Fibroblast of mammary gland (primary cell): ENCODE data around the gene LARP6.
A peak's percentile ranks its signal among the peaks of the same experiment; 100 is the strongest.
"Not testable (repeated sequence)": the region's sequence is repeated elsewhere in the genome, so short reads cannot be mapped to it uniquely, and the experiment has no call there.

Experiments used
- DNase-seq: peaks from one replicate; pipeline ENCODE4 v3.0.0-alpha.2; 2010; ENCODE audit warnings: low read depth
- H3K4me3 ChIP-seq: 2 replicates; pipeline ENCODE4 v1.5.1; 2011; ENCODE audit warnings: low read depth, mild to moderate bottlenecking, low read length, moderate library complexity; ENCODE audit not compliant: control insufficient read depth
- TF ChIP-seq, protein P1 (sequence below): conservative IDR thresholded peaks from 2 replicates; pipeline ENCODE4 v1.5.1; 2011; ENCODE audit warnings: low read depth, low read length, inconsistent platforms; ENCODE audit not compliant: control insufficient read depth, insufficient read depth

The LARP6 gene

DNA sequence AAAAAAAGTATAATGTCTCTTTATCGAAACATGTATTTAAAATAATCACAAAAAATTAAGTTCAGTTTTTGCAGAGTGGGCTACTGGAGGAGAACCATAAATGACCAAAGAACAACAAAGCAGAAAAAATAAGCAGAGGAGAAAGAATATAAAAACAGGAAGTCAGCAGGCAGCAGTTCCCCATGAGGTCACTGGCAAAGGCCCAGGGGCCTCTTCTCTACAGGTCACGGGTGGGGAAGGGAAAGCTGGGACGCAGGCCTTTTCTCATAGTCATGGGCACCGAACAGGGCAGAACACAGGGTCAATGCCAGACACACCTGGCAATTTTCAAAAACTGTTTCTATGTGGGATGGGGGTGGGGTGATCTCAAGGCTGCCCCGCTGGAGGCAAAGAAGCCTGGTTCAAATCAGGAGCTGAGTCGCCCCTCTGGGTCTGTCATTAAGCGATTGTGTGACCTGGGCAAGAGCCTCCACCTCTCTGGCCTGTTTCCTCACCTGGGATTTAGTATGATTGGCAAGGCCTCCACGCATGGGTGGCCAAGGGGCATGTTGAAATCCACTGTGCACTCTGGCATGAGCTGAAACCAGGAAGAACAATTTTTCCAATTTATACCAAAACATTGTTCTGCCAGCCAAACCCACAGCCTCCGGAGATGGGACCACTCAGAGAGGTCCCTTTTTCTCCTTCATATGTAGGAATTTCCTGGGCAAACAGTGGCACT is 46.8 kb downstream of the LARP6 start:
- DNase-seq = peak; percentile 45
- TF ChIP-seq, protein P1, sequence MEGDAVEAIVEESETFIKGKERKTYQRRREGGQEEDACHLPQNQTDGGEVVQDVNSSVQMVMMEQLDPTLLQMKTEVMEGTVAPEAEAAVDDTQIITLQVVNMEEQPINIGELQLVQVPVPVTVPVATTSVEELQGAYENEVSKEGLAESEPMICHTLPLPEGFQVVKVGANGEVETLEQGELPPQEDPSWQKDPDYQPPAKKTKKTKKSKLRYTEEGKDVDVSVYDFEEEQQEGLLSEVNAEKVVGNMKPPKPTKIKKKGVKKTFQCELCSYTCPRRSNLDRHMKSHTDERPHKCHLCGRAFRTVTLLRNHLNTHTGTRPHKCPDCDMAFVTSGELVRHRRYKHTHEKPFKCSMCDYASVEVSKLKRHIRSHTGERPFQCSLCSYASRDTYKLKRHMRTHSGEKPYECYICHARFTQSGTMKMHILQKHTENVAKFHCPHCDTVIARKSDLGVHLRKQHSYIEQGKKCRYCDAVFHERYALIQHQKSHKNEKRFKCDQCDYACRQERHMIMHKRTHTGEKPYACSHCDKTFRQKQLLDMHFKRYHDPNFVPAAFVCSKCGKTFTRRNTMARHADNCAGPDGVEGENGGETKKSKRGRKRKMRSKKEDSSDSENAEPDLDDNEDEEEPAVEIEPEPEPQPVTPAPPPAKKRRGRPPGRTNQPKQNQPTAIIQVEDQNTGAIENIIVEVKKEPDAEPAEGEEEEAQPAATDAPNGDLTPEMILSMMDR = no peak
- H3K4me3 ChIP-seq = no peak overlapping the region

DNA sequence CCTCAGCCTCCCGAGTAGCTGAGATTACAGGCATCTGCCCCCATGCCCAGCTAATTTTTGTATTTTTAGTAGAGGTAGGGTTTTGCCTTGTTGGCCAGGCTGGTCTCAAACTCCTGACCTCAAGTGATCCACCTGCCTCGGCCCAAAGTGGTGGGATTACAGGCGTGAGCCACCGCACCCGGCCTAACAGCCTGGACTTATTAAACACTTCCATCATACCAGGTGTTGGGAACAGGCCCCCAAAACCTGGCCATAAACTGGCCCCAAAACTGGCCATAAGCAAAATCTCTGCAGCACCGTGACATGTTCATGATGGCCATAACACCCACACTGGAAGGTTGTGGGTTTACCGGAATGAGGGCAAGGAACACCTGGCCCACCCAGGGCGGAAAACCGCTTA is 49.6 kb downstream of the LARP6 start:
- DNase-seq, H3K4me3 ChIP-seq: not testable (repeated sequence)

DNA sequence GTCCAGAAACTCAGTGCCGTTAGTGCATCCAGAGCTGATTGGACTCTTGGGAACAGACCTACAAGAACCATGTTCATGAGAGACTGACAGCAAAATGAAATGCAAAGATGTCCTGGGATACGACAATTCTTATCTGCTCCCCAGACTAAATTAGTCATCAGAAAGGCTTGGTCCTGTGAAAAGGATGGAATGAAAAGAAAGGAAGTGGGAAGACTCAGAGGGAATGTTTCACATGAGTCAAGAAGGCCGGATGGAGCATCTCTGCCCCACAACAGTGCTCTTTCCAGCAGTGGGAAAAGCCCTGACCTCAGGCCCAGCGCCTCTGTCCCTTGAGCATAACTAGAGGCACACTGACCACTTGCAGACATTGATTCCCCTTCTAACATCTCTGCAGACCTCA is 51.3 kb downstream of the LARP6 start:
- H3K4me3 ChIP-seq = no peak overlapping the region
- peak; percentile 87 for DNase-seq
- TF ChIP-seq, protein P1 = no peak

DNA sequence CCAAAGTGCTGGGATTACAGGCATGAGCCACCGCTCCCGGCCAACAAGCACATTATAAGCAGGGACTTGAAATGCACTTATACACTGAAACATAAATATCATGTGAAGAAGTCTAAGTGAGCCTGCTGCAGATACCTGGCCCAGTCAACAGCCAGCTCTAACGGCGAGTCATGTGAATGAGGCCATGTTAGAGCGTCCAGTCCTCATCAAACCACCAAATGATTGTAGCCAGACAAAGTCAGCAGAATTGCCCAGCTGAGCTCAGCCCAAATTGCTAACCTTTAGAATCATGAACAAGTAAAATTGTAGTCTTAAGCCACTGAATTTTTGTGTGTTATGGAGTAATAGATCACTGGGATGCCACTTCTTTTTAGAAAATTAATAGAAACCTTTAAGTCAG is 52.8 kb downstream of the LARP6 start:
- no peak overlapping the region for H3K4me3 ChIP-seq
- TF ChIP-seq, protein P1 = no peak
- no peak for DNase-seq

DNA sequence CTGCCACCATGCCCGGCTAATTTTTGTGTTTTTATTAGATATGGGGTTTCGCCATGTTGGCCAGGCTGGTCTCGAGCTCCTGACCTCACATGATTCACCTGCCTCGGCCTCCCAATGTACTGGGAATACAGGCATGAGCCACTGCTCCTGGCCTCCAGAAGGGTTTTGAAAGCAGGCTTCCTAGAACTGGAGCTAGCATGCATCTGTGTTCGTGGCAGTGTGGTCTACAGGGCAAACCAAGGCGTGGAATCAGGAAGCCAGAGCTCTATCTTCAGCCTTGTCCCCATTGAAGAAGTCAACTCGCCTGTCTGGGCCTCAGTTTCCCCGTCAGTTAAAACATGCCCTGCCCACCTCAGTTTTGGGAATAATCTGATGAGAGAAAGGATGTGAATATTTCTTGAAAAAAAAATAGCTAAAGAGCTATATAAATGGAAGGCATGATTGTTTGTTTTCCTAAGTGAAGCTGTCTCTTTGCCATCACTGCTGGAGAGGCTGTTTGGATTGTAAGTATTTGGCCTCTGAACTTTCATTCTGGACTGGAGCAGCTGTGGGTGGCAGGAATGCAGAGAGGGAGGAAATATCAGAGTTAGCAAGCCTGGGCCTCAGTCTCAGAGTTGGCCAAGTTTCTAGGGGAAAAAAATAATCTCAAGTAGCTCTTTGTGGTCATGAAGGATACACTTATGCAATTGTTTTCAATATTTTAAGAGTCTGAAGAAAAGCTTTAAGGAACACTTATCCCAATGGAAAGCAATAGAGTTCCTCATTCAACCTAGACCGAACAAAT is 54.1 kb downstream of the LARP6 start:
- DNase-seq = peak; percentile 97
- H3K4me3 ChIP-seq = no peak overlapping the region
- TF ChIP-seq, protein P1 = no peak

DNA sequence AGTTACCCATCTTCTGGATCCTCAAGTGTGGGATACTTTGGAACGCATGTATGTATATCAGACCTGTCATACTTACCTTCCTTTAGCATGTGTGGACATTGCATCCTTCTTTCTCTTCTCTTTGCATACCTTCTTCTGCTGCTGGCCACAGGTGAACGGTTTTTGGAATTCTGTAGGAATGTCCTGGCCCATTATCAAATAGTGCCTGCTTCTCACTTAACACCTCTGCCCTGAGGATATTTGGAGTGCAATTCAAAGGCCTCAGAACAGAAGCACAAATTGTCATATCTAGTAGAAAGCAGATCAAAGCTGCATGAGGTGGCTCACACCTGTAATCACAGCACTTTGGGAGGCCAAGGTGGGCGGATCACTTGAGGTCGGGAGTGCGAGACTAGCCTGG is 56.5 kb downstream of the LARP6 start:
- TF ChIP-seq, protein P1 = no peak
- H3K4me3 ChIP-seq = no peak overlapping the region
- DNase-seq = no peak
